NCI-H187 (cell line): Measurements from ENCODE around the gene NAP1L1.

Experiments
- DNase-seq, 2 experiments: peaks; one replicate each; lab custom pipeline; 2025; lab: John Stamatoyannopoulos, UW

The NAP1L1 gene

GRCh38 chr12:76020731-76021672 lies 63.5 kb downstream of the NAP1L1 start:
- DNase-seq, result no peak

DNA sequence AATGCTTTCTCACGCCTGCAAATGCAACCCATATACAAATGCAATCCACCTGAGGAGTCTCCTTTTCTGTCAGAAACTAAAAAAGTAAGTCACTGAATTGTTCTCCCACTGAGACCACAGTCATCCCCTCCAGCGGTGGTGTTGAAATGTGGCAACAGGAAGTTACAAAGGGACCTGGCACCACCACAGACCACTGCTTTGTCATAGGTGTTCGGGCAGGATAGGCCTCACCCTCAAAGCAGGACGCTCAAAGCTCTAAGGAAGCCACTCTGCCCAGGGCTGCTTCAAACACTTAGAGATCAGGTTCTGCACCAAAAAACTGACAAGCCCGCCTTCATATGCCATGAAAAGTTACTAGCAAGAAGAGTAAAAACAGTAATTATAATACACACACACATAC lies 64.2 kb downstream of the NAP1L1 start:
- DNase-seq, result no peak

DNA sequence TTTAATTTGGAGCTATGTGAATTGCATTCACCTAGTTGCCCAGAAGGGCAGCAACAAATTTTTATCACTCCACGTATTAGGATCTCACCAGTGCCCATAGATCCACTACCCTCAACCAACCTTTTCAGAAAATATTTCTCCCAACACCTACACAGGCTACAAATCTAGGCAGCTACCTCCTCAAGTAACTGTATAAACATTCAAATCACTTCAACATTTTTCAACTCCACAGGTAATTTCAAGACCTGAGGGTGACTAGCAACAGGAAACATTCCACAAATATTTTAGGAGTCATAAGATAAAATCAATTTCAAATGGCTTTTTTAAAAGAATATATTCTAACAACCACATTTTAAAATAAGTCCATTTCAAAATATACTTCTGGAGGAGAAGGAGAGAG lies 65.8 kb downstream of the NAP1L1 start:
- DNase-seq, result no peak

GRCh38 chr12:76018111-76018510 lies 66.4 kb downstream of the NAP1L1 start:
- no peak for DNase-seq

GRCh38 chr12:76014007-76014406 lies 70.5 kb downstream of the NAP1L1 start:
- no peak for DNase-seq

GRCh38 chr12:76013603-76014002 lies 70.9 kb downstream of the NAP1L1 start:
- DNase-seq, result no peak

DNA sequence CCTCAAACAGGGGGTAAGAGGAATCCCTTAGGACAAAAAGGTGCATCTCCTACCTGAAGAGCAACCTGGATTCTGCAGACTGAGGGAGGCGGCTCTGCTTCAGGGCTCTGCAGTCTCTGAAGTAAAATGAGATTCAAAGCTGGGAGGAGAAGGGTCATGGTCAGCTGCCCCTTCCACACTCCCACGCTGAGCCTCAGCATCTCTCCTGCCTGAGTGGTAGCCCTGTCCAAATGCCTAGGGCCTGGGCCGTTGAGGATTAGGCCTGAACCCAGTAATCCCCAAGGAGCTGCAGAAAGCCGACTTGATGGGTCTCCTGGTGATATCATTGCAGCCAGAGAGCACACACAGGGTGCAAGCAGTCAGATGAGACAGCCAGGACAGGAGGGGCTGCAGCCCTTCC lies 71.8 kb downstream of the NAP1L1 start:
- no peak for DNase-seq

GRCh38 chr12:76010732-76011458 lies 73.6 kb downstream of the NAP1L1 start:
- no peak for DNase-seq

- DNase-seq, result no peak
These were observed 76.1 kb downstream of the NAP1L1 start for GRCh38 chr12:76008428-76008827.

- DNase-seq, result no peak
These were observed 76.8 kb downstream of the NAP1L1 start for GRCh38 chr12:76007640-76008039.

GRCh38 chr12:76006028-76006925 lies 78.2 kb downstream of the NAP1L1 start:
- no peak for DNase-seq

DNA sequence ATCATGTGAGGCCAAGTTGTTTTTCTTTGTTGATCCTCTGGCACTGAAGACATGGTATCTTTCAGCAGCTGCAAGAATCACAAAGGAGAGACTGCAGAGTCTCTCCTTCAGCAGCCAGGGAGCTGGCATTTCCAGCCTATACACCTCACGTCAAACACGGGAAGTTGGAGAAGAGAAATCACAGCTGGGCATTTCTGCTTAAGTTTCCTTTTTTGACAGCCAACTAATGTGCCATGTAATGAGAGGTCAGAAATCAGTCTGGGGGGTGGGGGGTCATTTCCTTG lies 81.2 kb downstream of the NAP1L1 start:
- DNase-seq, result no peak

GRCh38 chr12:76002598-76003354 lies 81.7 kb downstream of the NAP1L1 start:
- DNase-seq, result no peak

DNA sequence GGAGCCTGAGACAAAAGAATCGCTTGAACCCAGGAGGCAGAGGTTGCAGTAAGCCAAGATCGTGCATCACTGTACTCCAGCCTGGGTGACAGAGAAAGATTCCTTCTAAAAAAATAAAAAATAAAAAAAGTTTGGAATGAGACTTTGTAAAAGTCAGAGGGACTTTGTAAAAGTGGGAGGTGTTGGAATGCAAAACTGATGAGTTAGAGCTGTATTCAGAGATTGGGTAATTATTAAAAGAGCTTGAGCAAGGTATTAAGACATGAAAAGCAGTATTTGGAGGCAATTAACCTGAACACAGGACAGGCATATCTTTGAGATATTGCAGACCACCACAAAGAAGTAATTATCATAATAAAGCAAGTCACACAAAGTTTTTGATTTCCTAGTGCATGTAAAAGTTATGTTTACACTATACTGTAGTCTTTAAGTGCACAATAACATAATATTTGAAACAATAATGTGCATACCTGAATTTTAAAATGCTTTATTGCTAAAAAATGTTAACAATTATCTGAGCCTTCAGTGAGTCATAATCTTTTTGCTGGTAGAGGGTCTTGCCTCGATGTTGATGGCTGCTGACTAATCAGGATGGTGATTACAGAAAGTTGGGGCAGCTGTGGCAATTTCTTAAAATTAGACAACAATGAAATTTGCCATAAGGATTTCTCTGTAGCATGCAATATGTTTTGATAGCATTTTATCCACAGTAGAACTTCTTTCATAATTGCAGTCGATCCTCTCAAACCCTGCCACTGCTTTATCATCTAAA lies 86.0 kb downstream of the NAP1L1 start:
- no peak for DNase-seq

DNA sequence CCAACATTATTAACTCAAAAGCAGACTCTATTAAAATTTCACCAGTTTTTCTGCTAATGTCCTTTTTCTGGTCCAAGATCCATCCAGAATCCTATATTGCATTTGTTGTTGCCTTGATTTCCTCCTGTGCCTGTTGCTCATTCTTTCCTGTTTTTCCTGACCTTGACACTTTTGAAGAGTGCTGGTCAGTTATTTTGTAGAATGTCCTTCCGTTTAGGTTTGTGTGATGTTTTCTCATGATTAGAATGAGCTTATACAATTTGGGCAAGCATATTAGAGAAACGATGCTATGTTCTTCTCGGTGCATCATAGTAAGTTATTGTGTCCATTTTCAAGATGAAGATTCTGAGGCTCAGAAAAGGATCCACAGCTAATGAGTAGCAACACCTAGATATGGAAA lies 86.8 kb downstream of the NAP1L1 start:
- no peak for DNase-seq

DNA sequence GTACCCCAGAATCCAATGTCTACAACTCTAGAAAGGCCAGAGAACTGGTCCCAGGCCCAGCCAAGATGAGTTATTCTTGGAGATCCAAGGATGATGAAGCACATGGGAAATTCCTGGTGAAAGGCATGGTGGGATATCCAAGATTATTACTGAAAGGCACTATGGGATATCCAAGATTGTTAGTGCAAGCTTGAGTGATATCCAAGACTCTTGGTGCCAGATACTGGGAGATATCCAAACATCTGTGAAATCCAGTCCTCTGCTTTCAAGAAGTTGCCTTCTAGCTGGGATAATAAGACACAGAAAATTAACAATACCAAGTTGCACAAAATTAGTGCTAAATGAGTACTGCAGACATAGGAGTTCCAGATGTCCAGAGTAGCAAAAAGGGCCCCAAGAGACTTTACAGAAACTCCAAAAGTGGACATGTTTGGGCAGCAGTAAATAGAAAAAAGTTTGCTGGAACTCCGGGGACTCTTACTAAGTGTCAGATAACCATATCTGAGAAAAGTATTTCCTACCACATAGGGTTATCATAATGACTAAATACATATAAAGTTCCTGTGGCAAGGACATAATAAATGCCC lies 87.5 kb downstream of the NAP1L1 start:
- no peak for DNase-seq

DNA sequence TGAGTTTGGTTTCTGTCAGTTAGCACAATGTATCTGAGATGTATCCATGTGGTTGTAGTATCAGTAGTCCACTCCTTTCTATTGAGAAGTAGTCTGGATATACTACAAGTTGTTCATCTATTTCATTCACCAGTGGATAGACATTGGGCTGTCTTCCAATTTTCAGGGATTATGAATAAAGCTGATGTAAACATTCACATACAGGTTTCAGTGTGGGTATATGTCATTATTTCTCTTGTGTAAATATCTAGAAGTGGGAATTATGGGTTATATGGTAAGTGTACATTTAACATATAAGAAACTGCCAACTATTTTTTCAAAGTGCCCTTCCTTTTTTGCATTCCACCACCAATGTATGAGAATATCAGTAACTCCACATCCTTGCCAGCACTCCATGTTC lies 88.8 kb downstream of the NAP1L1 start:
- DNase-seq, result no peak

- no peak for DNase-seq
These were observed 90.3 kb downstream of the NAP1L1 start for GRCh38 chr12:75994069-75994740.

GRCh38 chr12:75991753-75992152 lies 92.7 kb downstream of the NAP1L1 start:
- DNase-seq, result no peak
